Measurements from ENCODE around the gene PDZD7.

PDZD7 gene

GRCh38 chr10:100980711-100981110 is 50.2 kb downstream of the PDZD7 start (continued):
- TF ChIP-seq ZBTB49 (tag by site-specific recombination; IDR thresholded peaks at IDR 0.05; ENCODE audit: low read depth), result no peak
- no peak for TF ChIP-seq ZNF560 (tag by site-specific recombination; IDR thresholded peaks at IDR 0.05; ENCODE audit: borderline replicate concordance)

DNA sequence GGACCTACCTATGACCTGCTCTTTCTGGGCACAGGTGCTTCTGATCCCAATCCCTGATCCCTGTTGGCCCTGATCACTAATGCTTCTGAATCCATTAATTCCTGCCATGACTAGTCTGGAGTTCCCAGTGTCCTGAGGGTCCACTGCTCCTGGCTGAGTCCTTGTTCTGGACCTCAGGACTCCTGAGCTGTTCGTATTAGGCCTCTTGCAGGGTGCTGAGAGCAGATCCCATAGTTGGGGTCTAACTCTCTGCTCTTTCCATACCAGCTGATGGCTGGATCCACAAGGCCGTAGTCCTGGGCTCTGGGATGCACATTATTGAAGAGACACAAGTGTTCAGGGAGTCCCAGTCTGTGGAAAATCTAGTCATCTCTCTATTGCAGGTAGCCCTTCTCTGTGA is 50.6 kb downstream of the PDZD7 start:
- Histone ChIP-seq H3K4me3 (ENCODE audit: low read depth, low read length) (no peak overlapping the region), H3K9me3 (ENCODE audit: control insufficient read depth, insufficient read depth, low read depth, low read length) (no peaks in the 10 kb centered on the region), H3K27ac (ENCODE audit: extremely low read depth, low read depth, low read length) (no peak overlapping the region), H3K4me1 (ENCODE audit: control insufficient read depth, insufficient read depth, low read length) (no peaks in the 10 kb centered on the region), H3K36me3 (ENCODE audit: control insufficient read depth in 2 of 2, insufficient read depth in 1 of 2, low read length in 2 of 2) (peaks cover 4 to 73% of the 10 kb centered on the region in 2 experiments)
- ChIA-PET CTCF (no interaction called here), POLR2A (interaction anchor here (0.6 kb wide), 1 partner anchor 445 kb away, joined by 3 read pairs; the partner anchor contains the start of gene HIF1AN)
- no peak for TF ChIP-seq ZNF174 (tag by site-specific recombination; IDR thresholded peaks at IDR 0.05)

DNA sequence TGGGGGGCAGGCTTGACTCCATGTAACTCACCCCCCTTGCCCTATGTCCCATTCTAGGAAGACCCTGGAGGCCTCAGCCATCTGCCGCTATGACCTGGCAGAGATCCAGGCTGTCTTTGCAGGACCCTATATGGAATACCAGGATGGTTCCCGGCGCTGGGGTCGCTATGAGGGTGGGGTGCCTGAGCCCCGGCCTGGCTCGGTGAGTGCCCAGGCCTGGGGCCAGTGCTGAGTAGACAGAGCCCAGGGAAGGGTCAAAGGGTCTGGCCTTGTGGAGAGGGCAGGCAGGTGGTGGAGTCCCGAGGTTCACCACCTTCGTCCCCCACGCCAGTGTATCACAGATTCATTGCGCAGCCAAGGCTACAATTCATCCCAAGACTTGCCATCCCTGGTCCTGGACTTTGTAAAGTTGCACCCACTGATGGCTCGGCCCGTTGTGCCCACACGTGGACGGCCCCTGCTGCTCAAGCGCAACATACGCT is 51.1 kb downstream of the PDZD7 start:
- H3K9me3 ChIP-seq (ENCODE audit: control insufficient read depth, insufficient read depth, low read depth, low read length), result no peaks in the 10 kb centered on the region
- H3K4me1 ChIP-seq (ENCODE audit: control insufficient read depth, insufficient read depth, low read length), result no peaks in the 10 kb centered on the region
- H3K36me3 ChIP-seq (ENCODE audit: control insufficient read depth in 2 of 2, insufficient read depth in 1 of 2, low read length in 2 of 2), result peaks cover 4 to 68% of the 10 kb centered on the region in 2 experiments
- ChIA-PET CTCF (no interaction called here), POLR2A (interaction anchor here (0.7 kb wide), 1 partner anchor 37 kb away, joined by 4 read pairs; no protein-coding TSS in a partner anchor)
- H3K27ac ChIP-seq (ENCODE audit: extremely low read depth, low read depth, low read length), result no peak overlapping the region
- TF ChIP-seq ZNF660 (tag by site-specific recombination; IDR thresholded peaks at IDR 0.05) (no peak), ZSCAN18 (tag by site-specific recombination; IDR thresholded peaks at IDR 0.05) (no peak), ZNF626 (tag by site-specific recombination; IDR thresholded peaks at IDR 0.05) (no peak), ZNF175 (tag by site-specific recombination; IDR thresholded peaks at IDR 0.05) (no peak), ZNF610 (tag by site-specific recombination; IDR thresholded peaks at IDR 0.05; ENCODE audit: borderline replicate concordance) (no peak), ZNF114 (tag by site-specific recombination; IDR thresholded peaks at IDR 0.05) (no peak), SETDB1 (IDR thresholded peaks at IDR 0.05; ENCODE audit: insufficient read length, low read length) (no peak), ZSCAN30 (tag by site-specific recombination; IDR thresholded peaks at IDR 0.05) (no peak), ZNF302 (tag by site-specific recombination; IDR thresholded peaks at IDR 0.05; ENCODE audit: low read depth) (no peak)
- TF ChIP-seq, protein P1, sequence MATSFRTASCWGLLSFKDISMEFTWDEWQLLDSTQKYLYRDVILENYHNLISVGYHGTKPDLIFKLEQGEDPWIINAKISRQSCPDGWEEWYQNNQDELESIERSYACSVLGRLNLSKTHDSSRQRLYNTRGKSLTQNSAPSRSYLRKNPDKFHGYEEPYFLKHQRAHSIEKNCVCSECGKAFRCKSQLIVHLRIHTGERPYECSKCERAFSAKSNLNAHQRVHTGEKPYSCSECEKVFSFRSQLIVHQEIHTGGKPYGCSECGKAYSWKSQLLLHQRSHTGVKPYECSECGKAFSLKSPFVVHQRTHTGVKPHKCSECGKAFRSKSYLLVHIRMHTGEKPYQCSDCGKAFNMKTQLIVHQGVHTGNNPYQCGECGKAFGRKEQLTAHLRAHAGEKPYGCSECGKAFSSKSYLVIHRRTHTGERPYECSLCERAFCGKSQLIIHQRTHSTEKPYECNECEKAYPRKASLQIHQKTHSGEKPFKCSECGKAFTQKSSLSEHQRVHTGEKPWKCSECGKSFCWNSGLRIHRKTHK (tag by site-specific recombination; IDR thresholded peaks at IDR 0.05), result no peak
- TF ChIP-seq, protein P2, sequence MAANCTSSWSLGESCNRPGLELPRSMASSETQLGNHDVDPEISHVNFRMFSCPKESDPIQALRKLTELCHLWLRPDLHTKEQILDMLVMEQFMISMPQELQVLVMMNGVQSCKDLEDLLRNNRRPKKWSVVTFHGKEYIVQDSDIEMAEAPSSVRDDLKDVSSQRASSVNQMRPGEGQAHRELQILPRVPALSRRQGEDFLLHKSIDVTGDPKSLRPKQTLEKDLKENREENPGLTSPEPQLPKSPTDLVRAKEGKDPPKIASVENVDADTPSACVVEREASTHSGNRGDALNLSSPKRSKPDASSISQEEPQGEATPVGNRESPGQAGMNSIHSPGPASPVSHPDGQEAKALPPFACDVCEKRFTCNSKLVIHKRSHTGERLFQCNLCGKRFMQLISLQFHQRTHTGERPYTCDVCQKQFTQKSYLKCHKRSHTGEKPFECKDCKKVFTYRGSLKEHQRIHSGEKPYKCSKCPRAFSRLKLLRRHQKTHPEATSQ (tag by site-specific recombination; IDR thresholded peaks at IDR 0.05), result no peak
- no peak overlapping the region for H3K4me3 ChIP-seq (ENCODE audit: low read depth, low read length)
